Colonic mucosa (tissue), 4 donors: ENCODE data around the gene MEIOB. TPM values are rescaled to one million over a fixed set of nuclear protein-coding genes. Genes with fewer than 3 reads are reported as not detected.

Experiments used
- DNase-seq: peaks from one replicate; pipeline ENCODE4 v3.0.0-alpha.2; 2020
- H3K27ac ChIP-seq: fragments of 200-600 bp; one replicate; pipeline ENCODE4 v1.8.0; 2021
- H3K27me3 ChIP-seq: fragments of 200-600 bp; one replicate; pipeline ENCODE4 v1.8.0; 2021
- H3K36me3 ChIP-seq: fragments of 200-600 bp; one replicate; pipeline ENCODE4 v1.8.0; 2021
- H3K4me1 ChIP-seq: fragments of 200-600 bp; one replicate; pipeline ENCODE4 v1.8.0; 2021; ENCODE audit warnings: mild to moderate bottlenecking
- H3K4me3 ChIP-seq: fragments of 200-600 bp; one replicate; pipeline ENCODE4 v1.8.0; 2021
- H3K9ac ChIP-seq, 2 donors: one replicate each; pipeline ENCODE4 v1.7.0; 2013; ENCODE audit warnings: control low read depth in 2 of 2, low read depth in 2 of 2, low read length in 2 of 2
- H3K9me3 ChIP-seq: fragments of 200-600 bp; one replicate; pipeline ENCODE4 v1.8.0; 2021
- intact Hi-C: fragments of 100-400 bp; cut with DNase I; formaldehyde crosslinking; loops from one replicate; pipeline ENCODE4 v1.14.1; 2022
- total RNA-seq, 2 donors: library from RNA; stranded (reverse); fragmentation: NEBNext Ultra II Directional in 1 of 2; extraction: Animal tissue kit (Norgen Biotek cat#: 25700) in 1 of 2; gene quantifications; one replicate each; pipeline ENCODE4 v1.2.1, GENCODE V29; 2021
- TF ChIP-seq, protein P1 (sequence below): fragments of 200-600 bp; IDR thresholded peaks from one replicate; pipeline ENCODE4 v1.8.0; 2022; ENCODE audit warnings: antibody characterized with exemption, mild to moderate bottlenecking
- donor health status: healthy.
- donor health status: DM: no; HTN: no; CAD: no.
- donor health status: DM: no; HTN: no; CAD: no.

Gene MEIOB
- total RNA-seq, 2 donors from 2014 or later: 0.27 TPM; not detected in 1

DNA sequence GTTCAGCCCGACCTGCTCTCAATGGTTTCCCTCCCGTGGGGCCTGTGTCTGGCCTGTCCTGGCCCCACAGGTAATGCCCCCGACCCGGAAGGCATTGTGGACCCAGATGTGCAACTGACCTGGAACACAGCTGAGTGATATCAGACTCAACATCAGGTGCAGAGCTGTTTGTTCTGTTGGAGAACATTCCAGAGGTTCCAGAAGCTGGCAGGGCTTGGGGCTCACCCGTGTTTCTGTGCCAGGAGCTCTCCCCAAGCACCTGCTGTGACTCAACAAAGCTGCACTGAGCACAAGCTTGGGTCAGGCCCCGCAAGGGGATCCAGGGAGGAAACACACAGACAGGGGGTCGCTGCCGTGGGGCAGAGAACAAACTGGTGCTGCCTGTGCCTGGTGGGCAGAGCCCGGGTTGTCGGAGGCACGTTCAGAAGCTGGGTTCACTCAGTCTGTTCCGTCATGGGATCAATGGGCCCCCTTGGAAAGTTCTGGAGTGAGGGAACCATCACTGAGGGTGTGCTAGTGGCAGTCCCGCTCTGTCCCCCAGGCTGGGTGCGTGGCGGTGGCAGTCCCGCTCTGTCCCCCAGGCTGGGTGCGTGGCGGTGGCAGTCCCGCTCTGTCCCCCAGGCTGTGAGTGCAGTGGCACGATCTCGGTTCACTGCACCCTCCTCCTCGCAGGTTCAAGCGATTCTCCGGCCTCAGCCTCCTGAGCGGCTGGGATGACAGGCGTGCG lies 24.1 kb upstream of the MEIOB start:
- TF ChIP-seq, protein P1, sequence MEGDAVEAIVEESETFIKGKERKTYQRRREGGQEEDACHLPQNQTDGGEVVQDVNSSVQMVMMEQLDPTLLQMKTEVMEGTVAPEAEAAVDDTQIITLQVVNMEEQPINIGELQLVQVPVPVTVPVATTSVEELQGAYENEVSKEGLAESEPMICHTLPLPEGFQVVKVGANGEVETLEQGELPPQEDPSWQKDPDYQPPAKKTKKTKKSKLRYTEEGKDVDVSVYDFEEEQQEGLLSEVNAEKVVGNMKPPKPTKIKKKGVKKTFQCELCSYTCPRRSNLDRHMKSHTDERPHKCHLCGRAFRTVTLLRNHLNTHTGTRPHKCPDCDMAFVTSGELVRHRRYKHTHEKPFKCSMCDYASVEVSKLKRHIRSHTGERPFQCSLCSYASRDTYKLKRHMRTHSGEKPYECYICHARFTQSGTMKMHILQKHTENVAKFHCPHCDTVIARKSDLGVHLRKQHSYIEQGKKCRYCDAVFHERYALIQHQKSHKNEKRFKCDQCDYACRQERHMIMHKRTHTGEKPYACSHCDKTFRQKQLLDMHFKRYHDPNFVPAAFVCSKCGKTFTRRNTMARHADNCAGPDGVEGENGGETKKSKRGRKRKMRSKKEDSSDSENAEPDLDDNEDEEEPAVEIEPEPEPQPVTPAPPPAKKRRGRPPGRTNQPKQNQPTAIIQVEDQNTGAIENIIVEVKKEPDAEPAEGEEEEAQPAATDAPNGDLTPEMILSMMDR: no peak
- no peaks in the 10 kb centered on the region for H3K9me3 ChIP-seq
- no peak overlapping the region for H3K9ac ChIP-seq
- no peak overlapping the region for H3K27ac ChIP-seq
- H3K4me3 ChIP-seq: no peak overlapping the region
- no peaks in the 10 kb centered on the region for H3K27me3 ChIP-seq
- H3K4me1 ChIP-seq: peaks cover 4% of the 10 kb centered on the region
- intact Hi-C loops: no loop called here
- H3K36me3 ChIP-seq: no peaks in the 10 kb centered on the region
- DNase-seq: no peak

DNA sequence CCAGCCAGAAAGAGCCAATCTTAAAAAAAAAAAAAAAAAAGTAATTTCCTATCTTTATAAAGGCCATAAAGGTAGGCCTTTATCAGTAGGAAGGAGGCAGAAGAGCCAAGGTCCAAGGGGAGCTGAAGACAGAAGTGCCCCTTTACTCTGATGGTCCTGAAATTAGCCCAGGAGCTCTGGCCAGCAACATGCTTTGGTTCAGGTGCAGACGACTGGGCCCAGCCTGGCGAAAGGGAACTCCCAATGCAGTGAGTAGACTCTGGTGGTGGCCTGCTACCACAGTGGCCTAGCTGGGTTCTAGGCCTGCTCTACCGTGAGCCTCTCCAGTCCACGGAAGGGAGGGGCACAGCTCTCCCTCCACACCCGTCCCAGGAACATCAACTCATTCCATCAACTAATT lies 23.1 kb upstream of the MEIOB start:
- Histone ChIP-seq H3K27me3 (no peaks in the 10 kb centered on the region), H3K36me3 (no peaks in the 10 kb centered on the region), H3K9me3 (no peaks in the 10 kb centered on the region), H3K4me3 (no peak overlapping the region), H3K4me1 (no peaks in the 10 kb centered on the region), H3K27ac (peak overlapping the region; percentile 50), H3K9ac (no peak overlapping the region)
- TF ChIP-seq, protein P1: no peak
- DNase-seq: peak; percentile 50
- intact Hi-C loops: no loop called here

GRCh38 chr16:1890708-1891050 lies 18.7 kb upstream of the MEIOB start:
- Histone ChIP-seq H3K9ac (no peak overlapping the region), H3K9me3 (no peaks in the 10 kb centered on the region), H3K36me3 (no peaks in the 10 kb centered on the region), H3K4me1 (no peaks in the 10 kb centered on the region), H3K4me3 (no peak overlapping the region), H3K27me3 (no peaks in the 10 kb centered on the region), H3K27ac (no peak overlapping the region)
- intact Hi-C loops: no loop called here
- TF ChIP-seq, protein P1: no peak
- no peak for DNase-seq

- DNase-seq: no peak
- intact Hi-C loops: no loop called here
- Histone ChIP-seq H3K27ac (no peak overlapping the region), H3K4me1 (no peaks in the 10 kb centered on the region), H3K27me3 (no peaks in the 10 kb centered on the region), H3K9me3 (no peaks in the 10 kb centered on the region), H3K36me3 (no peaks in the 10 kb centered on the region), H3K9ac (no peak overlapping the region), H3K4me3 (no peak overlapping the region)
- TF ChIP-seq, protein P1: no peak
Measured at GRCh38 chr16:1890024-1890707, 18.2 kb upstream of the MEIOB start.

GRCh38 chr16:1887711-1888354 lies 15.9 kb upstream of the MEIOB start:
- Histone ChIP-seq H3K9me3 (no peaks in the 10 kb centered on the region), H3K36me3 (no peaks in the 10 kb centered on the region), H3K27ac (no peak overlapping the region), H3K4me1 (no peaks in the 10 kb centered on the region), H3K4me3 (no peak overlapping the region), H3K27me3 (no peaks in the 10 kb centered on the region), H3K9ac (no peak overlapping the region)
- TF ChIP-seq, protein P1: no peak
- no peak for DNase-seq
- intact Hi-C loops: no loop called here
